HG03045 (cell line): ENCODE measurements around the gene INF2.
"Not testable (repeated sequence)": the region's sequence is repeated elsewhere in the genome, so short reads cannot be mapped to it uniquely, and the experiment has no call there.

ENCODE experiments used
- ATAC-seq: cut with Tn5 transposase; IDR thresholded peaks from one replicate; pipeline ENCODE4 v1.9.1; 2021; ENCODE audit warnings: mild to moderate bottlenecking, moderate library complexity; ENCODE audit not compliant: unreplicated experiment

Gene INF2

DNA sequence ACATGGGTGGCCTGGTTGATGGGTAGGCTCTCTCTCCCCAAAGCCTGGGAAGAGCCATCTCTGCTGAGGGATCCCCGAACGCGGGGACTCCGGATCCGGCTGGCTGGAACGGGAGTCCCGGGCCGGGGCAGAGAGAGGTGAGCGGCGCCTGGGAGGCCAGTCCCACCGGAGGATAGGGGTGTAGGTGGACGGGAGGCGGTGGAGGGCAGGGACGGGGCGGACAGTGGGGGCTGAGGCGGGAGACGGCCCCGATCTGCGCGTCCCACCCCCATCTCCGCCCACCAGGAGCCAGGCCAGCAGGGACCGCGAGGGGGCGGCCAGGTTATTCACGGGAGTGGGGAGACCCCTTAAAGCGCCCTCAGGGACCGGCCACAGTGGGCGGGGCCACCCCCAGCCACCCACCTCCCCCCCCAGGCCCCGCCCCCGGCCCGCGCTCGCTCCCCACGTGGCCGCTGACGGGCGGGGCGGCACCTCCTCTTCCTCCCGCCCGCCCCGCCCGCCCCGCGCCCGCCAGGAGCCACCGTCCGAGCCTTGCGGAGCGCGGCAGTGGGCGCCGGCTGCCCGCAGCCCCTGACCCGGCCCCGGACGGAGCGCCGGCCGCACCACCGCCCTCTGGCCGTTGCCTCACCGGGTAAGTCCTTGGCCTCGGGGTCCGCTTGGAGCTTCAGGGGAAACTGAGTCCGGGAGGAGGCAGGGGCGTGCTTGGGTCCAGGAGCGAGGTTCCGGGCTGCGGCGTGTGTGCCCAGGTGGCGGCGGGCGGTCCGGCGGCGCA is at the start of gene INF2:
TSS of gene INF2 (plus strand) at position 510 of the 772 bp plus-strand sequence. CDS start 11,748 bp downstream, outside the sequence.
- peak; percentile 41 for ATAC-seq

DNA sequence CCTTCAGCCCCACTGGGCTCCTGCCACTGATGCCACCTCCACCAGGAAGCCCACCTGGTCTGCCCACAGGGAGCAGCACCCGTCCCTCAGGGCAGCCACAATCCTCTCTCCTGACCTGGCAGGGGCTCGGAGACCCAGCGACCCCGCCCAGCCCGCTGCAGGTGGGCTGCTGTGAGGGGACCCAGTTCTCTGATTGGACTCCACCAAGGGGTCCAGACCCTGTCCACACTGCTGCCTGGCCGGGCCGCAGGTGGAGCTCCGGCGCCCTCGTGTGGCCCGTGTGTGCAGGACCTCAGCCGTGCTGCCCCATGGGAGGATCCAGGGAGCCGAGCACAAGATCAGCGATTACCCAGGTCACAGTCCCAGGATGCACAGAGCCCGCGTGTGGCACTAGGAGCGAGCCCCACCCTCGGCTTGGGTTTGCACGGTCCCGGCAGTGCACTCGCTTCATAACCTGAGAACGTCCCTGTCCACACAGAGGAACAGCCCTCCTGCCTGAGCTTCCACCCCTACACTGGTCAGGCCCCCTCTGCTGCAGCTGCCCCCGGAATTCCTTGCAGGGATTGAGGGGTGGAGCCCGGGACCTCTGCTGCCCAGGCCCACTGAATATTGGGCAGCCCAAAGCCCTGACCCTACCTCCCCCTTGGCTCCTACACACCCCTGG is 49.4 kb upstream of the INF2 start:
- no peak for ATAC-seq

DNA sequence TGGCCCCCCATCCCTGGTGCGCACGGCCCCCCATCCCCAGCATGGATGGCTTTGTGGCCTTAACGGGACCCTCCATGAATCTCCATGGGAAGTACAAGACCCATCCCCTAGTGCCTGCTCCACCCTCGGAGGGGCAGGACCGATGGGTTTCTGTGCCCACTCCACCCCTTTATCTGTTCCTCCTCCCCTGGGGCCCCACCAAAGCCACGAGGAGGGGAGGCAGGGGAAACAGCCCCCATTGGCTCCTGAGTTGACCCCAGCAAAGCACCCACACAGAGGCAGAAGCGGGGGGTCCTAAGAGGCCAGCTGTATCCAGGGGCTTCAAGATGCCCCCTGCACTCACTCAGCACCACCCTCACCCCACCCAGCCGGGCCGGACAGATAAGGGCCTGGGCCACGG is 48.7 kb upstream of the INF2 start:
- ATAC-seq, result no peak

DNA sequence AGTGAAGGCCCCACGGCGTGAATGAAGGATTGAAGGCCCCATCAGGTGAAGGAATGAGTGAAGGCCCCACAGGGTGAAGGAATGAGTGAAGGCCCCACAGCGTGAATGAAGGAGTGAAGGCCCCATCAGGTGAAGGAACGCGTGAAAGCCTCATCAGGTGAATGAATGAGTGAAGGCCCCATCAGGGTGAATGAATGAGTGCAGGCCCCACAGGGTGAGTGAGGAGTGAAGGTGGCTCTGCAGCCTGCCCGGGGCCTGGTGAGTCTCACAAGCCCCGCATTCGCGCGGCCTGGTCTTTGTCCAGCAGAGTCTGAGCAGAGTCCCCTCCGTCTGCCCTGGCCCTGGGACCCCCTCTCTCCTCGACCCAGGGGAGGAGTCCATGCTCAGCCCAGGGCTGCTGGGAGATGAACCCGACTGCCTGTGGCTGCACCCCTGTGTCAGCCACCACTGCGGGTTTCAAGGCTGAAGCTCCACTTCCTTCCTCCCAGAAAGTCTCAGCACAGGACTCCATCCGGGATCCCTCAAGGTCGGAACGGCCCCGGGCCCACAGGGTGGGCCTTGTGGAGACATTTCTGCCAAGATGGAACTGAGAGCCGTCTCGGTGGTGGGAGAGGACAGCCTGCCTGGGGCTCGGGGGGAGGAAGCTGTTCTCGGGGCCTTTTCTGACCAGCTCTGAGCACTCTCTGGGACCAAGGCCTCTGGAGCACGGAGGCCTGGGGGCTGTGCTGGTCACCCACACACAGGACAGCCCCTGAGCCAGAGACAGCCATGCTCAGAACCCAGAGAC is 47.5 kb upstream of the INF2 start:
- ATAC-seq, result no peak

DNA sequence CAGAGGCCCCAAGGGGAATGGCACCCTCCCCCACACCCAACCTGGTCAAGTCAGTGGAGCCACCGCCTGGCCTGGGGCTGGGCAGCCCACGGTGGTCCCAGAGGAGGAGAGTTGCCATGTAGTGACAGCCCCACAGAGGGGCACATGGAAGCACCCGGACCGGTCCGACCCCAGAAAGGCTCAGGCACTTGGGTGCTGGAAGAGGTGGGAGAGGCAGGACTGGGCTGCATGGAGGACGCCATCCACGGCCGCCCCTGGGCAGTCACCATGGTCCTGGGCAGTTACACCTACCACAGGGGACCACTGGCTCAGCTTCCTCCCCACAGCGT is 46.9 kb upstream of the INF2 start:
- no peak for ATAC-seq

DNA sequence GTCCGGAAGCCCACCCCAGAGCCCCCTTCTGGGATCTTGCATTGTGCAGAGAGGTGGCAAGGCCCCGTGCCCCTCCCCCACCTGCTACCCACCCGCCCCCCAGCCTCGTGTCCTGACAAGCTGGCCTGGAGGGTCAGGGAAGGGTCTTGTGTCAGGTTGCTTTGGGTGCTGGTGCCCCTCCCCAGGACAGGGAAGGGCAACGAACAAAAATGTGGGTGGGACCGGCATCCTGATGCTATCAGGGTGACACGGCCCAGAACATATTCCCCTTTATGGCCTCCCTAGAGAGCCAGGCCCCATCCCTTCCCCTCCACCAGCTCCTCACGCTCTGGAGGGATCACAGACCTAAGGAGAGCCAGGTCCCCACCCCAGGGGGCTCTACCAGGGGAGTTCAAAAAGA is 46.1 kb upstream of the INF2 start:
- no peak for ATAC-seq

DNA sequence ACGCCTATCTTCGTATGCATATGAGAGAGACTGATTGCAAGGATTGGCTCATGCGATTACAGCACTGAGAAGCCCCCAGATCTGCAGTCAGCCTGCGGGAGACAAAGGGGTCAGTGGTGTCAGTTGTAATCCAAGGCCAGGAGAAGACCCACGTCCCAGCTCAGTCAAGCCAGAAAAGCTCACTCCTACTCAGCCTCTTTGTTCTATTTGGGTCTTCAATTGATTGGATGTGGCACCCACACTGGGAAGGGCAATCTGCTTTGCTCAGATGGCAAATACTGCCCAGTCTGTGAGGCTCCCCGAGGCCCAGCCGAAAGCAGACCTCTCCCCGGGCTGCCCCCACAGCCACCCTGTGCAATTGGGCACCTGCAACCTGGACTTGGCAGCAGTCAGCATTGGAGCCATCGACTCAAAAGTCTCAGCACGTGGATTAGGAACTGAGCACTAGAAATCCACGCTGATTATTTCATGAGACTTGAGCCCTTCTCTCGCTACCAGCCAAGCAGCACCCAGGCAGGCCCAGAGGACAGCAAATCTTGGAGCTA is 45.3 kb upstream of the INF2 start:
- ATAC-seq, result no peak

DNA sequence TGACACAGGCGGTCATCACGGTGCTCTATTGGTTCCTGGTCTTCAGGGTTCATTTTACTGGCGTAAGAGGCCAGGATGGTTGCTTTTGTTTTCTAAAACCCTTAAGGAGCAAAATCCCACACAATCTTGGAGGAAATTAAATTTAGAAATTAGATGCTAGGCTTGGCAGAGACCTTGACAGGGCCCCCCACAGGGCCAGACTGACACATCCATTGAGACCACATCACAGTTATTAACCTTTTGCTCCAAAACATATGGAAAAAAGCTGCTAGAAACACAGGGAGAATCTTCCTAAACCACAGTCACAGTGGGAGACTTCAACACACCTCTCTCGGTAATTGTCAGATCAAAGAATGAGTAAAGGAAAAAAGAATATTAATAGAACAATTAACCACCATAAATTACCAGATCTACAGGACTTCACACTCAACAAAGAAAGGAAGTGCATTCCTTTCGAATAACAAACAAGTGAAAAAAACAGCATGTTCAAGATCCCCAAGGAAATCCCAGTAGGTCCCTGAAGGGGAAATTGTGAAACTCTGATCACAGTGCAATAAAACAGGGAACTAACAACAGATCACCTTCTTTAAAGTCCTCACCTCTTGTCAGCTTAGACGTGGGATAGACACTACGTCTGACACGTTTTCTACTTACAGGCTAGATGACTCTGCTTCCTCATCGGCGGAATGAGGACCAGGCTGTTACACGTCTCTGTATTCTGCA is 44.6 kb upstream of the INF2 start:
- no peak for ATAC-seq

DNA sequence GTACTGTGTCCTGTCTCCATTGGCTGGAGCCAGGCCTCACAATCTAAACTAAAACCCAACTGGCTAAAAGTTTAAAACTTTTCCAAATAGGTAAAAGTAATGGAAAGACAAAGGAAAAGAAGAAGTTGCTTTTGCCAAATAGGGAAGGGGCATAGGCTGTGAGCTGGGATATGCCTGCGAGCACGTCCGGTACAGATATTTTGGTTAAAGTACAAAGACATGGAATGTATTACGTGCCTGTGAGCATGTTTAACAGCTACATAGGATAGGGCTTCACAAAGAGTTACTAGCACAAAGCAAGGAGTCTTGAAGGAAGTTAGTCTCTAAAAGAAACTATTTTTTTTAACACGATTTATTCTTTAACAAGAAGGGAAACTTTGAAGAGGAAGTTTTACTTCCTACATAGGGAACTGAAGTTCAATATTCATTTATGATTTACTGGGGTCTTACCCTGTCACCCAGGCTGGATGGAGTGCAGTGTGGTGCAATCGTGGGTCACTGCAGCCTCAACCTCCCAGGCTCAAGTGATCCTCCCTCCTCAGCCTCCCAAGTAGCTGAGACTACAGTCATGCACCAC is 41.9 kb upstream of the INF2 start:
- no peak for ATAC-seq

DNA sequence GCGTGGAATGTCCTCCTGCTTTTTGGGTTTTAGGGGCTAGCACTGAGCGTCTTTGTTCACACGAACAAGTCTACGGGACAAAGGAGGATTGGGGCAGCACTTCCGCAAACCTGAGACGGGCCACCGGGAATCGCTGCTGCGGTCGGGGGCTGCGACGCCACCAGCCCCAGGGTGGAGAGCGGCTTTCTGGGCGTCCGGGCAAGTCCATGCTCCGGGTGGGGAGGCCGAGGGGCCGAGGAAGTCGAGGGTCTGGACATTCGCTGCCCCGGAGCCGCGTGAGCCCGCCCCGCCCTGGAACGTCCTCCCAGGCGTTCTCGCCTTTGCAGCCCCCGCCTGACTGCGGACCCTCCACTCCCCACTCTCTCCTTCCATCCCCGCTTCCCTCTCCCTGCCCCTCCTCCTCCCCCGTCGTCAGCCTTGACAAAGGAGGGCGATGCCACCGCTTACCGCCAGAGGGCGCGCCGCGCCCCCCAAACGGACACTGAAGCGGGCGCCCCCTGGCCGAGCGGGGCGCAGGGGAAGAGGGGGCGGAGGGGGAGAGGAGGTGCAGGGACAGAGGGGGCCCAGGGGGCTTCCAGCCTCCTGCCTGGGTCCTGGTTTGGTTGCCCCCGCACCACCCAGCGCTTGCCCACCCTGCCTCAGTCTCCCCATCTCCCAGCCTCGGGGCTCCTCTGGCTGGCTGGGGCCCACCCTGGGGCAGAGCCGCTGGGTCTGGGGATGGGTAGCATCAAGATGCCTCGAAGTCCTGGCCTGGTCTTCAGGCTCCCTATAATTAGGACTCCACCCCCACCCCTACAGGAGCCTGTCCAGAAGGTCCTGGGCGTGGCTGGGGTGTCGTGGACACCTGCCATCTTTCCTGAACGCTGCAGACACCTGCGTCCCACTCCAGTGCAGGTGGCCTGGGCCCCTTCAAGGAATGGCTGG is 39.1 kb upstream of the INF2 start:
- no peak for ATAC-seq

DNA sequence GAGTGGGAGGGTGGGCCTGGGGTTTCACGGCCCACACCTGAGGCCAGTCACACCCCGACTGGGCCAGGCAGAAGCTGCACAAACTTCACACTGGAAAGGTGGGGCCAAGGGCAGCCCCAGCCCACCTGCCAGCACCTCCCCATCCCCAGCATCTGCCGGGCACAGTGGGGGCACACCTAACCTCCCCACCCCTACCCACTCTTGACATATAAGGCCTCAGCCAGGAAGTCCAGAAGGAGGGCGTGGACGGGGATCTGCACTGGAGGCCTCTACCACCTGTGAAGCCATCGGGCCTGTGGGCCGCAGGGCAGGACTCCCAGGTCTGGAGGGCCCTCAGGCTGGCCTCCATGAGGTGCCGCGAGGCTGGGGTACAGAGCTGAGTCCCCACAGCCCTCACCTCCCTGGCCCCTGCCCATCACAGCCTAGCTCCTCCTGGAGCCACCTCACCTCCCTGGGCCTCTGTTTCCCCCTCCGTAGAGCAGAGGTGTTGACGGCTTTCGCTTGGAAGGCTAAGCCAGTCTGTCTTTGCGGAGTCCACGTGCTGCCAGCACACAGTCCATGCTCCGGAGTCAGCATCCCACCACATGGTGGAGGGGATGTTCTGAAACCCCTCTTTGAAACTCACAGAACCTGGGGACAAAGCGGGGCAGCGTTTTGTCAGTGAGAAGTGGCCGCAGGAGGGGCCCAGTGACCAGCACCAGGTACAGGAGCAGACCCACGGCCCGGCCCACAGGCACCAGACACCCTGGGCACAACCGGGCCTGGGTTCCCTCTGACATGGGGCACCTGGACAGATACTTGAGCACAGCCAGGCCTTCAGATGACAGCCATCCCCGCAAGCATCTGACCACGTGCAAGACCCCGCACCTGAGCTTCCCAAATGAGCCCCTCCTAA is 38.2 kb upstream of the INF2 start:
- ATAC-seq, result no peak

DNA sequence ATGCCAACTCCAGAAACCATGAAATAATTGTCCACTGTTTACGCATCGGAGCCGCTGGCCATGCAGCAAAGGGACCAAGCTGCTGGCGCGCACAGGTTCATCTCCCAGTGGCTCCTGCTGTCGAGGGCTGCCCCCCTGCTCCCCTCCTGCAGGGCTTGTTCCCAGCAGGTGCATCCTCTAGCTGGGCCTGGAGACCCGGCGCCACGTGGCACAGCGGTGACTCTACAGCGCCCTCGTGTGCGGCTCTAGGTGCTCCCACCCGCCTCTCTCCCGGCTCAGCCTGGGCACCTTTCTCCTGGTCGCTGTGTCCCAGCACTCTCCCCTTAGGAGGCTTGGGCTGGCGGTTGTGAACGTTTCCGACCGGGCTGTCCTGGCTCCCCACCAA is 37.5 kb upstream of the INF2 start:
- no peak for ATAC-seq

DNA sequence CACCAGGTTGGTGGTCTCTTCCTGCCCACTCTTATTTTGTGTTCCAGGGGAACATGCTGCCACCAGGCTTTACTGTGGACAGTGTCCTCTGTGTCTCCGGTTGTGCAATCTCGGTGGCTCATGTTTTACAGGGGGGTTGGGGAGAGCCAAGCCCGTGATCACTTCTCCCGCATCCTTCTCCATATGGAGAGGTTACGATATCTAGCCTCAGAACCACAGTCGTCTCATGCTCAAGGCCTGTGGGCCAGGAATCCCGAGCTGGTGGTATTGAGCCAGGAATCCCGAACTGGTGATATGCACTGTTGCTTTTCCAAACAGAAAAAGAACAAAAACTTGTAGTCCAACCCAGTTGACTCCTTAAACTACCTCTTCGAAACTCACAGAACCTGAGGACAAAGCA is 37.0 kb upstream of the INF2 start:
- no peak for ATAC-seq

DNA sequence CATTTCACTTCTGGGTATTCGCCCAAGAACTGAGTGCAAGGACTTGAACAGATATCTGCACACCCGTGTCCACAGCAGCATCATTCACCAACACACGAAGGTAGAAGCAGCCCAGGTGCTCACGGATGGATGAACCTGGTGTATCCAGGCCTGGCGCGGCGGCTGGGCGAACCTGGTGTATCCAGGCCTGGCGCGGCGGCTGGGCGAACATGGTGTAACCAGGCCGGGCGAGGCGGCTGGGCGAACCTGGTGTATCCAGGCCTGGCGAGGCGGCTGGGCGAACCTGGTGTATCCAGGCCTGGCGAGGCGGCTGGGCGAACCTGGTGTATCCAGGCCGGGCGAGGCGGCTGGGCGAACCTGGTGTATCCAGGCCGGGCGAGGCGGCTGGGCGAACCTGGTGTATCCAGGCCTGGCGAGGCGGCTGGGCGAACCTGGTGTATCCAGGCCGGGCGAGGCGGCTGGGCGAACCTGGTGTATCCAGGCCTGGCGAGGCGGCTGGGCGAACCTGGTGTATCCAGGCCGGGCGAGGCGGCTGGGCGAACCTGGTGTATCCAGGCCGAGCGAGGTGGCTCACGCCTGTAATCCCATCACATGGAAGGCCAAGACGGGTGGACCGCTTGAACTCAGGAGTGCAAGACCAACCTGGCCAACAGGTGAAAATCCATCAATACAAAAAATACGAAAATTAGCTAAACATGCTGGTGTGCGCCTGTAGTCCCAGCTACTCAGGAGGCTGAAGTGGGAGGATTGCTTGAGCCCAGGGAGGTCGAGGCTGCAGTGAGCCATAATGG is 36.1 kb upstream of the INF2 start:
- ATAC-seq, result not testable (repeated sequence)

DNA sequence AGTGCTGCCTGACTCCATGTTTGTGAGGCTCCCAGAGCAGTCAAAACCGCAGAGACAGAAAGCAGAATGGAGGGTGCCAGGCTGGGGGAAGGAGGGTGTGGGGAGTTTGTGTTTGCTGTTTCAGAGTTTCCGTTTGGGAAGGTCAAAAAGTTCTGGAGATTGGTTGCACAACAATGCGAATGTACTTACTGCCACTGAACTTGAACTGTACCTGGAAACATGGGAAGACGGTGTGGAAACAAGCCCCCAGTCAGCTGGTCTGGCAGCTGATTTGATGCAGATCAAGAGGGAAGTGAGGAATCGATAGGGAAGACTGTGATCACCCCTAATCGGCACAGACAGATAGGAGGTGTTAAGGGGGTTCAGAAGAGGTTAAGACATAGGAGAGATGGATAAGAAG is 35.3 kb upstream of the INF2 start:
- no peak for ATAC-seq

DNA sequence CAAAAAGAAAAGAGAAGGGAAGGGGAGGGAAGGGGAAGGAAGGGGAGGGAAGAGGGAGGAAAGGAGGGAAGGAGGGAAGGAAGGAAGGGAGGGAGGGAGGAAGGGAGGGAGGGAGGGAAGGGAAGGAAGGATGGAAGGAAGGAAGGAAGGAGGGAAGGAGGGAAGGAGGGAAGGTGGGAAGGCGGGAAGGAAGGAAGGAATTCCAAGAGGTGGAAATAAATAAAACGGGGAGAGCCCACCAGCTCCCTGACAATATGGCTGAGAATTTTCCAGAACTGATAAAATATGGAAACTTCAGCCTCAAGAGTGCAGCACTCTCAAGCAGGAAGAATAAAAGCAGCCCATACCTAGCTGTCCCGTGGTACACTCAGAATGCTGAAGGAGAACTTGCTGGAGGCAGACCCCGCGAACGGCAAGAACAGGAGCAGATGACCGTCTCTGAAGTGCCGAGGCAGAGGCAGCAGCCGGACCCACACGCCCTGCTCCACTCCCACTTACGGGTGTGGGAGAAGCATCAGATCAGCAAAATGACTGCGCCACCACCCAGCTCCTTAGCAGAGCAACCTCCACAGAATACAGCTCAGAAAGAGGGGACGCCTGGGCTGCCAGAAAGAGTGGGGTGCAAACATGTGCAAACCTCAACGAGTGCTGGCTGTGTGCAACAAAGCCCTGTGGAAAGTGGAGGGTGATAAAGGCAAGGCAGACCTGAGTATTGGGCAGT is 34.1 kb upstream of the INF2 start:
- no peak for ATAC-seq

DNA sequence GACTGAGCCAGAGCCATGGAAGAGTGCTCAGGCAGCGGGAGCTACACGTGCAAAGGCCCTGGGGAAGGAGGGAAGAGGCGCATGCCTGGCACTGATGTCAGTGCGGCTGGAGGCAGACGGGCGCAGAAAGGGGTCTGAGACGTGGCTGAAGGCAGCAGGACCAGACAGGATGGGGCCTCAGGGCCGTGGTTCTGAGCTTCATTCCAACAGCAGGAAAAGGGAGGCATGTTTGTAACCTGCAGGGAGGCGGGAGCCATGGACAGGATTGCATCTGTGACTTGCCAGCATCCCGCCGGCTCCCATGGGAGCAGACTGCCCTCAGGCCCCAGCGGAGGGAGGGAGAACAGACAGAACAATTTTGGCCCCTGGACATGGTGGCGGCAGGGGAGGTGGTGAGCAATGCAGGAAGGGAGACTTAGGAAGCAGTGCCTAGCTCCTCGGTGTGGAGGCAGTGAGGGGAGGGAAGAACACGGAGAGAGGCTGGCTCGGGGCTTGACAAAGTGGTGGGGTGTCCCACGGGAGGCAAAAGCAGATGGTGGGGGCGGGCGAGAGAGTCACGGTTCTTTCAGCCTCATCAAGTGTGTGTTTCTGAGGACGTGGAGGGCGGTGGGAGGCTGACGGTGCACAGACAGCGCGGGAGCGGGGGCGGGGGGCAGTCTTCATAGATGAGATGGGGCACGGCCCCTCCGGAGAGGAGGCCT is 33.3 kb upstream of the INF2 start:
- ATAC-seq, result no peak
